GM12878 (cell line): ENCODE data around the gene PTPRN2. TPM values are rescaled to one million over a fixed set of nuclear protein-coding genes. Genes with fewer than 3 reads are reported as not detected.

Source experiments
- ATAC-seq: fragments of 200-7000 bp; cut with Tn5 transposase; 3 replicates; pipeline ENCODE4 v1.9.1; 2020; ENCODE audit warnings: mild to moderate bottlenecking, moderate library complexity
- BruUV-seq: library from RNA; stranded (reverse); fragments of 400-500 nt; replicated peaks from 2 replicates; lab custom pipeline; 2021; lab: Mats Ljungman, UMichigan
- CTCF ChIA-PET: fragments of 300-600 bp; sonication (Branson Sonifier 250); formaldehyde crosslinking; extraction: SDS; loops from one replicate; lab custom pipeline; 2021; ENCODE audit warnings: inconsistent platforms; lab: Yijun Ruan, JAX
- POLR2A ChIA-PET: fragments of 350-600 bp; formaldehyde crosslinking; extraction: SDS; loops from one replicate; lab custom pipeline; 2021; ENCODE audit warnings: inconsistent platforms; lab: Charles Lee
- RAD21 ChIA-PET: fragments of 300-600 bp; sonication (Branson Sonifier 250); formaldehyde crosslinking; loops from one replicate; lab custom pipeline; 2023; ENCODE audit warnings: antibody characterized with exemption; ENCODE audit not compliant: unreplicated experiment; lab: Charles Lee
- SMC1A ChIA-PET: fragments of 300-600 bp; sonication (Branson Sonifier 250); formaldehyde crosslinking; loops from one replicate; lab custom pipeline; 2023; ENCODE audit not compliant: unreplicated experiment, uncharacterized antibody; lab: Charles Lee
- DNase-seq: peaks from one replicate; pipeline ENCODE4 v3.0.0-alpha.2; 2011; ENCODE audit warnings: low read depth, low spot score
- FAIRE-seq: peaks from 3 replicates; lab custom pipeline; 2011; peaks lifted over from hg19 to GRCh38; lab: Jason Lieb, UNC
- H2AFZ ChIP-seq: 2 replicates; pipeline ENCODE4 v1.6.0; 2011; ENCODE audit warnings: low read depth, low read length, control low read depth; ENCODE audit not compliant: control insufficient read depth
- H3K27ac ChIP-seq: 2 replicates; pipeline ENCODE4 v1.5.1; 2011; ENCODE audit warnings: control low read depth; ENCODE audit not compliant: control insufficient read depth, insufficient read depth
- H3K27me3 ChIP-seq, 2 experiments: replicated peaks in 1 of 2; 2 replicates each; pipeline versions ENCODE4 v1.6.0 to v1.6.1; 2011; ENCODE audit warnings: low read length in 1 of 2; ENCODE audit not compliant: control insufficient read depth in 2 of 2, insufficient read depth in 2 of 2
- H3K36me3 ChIP-seq, 2 experiments: 2 replicates each; pipeline ENCODE4 v1.5.1; 2011; ENCODE audit warnings: low read length in 1 of 2; ENCODE audit not compliant: control insufficient read depth in 2 of 2, insufficient read depth in 2 of 2
- H3K4me1 ChIP-seq: 2 replicates; pipeline ENCODE4 v1.6.1; 2011; ENCODE audit warnings: mild to moderate bottlenecking, low read length, moderate library complexity, mixed read lengths; ENCODE audit not compliant: control insufficient read depth, insufficient read depth
- H3K4me2 ChIP-seq: 2 replicates; pipeline ENCODE4 v1.6.0; 2011; ENCODE audit warnings: control low read depth; ENCODE audit not compliant: control insufficient read depth, insufficient read depth
- H3K4me3 ChIP-seq: fragments of 200-600 bp; sonication (generic); 2 replicates; pipeline ENCODE4 v1.5.1; 2016
- H3K79me2 ChIP-seq: 2 replicates; pipeline ENCODE4 v1.6.0; 2011; ENCODE audit warnings: low read length; ENCODE audit not compliant: control insufficient read depth, insufficient read depth
- H3K9ac ChIP-seq: 2 replicates; pipeline ENCODE4 v1.8.0; 2011; ENCODE audit warnings: low read length, control low read depth, mixed read lengths; ENCODE audit not compliant: control insufficient read depth, insufficient read depth
- H3K9me3 ChIP-seq: replicated peaks from 3 replicates; pipeline ENCODE4 v1.5.1; 2011; ENCODE audit warnings: mild to moderate bottlenecking, low read length; ENCODE audit not compliant: control insufficient read depth, insufficient read depth
- H4K20me1 ChIP-seq: 2 replicates; pipeline ENCODE4 v1.6.0; 2011; ENCODE audit not compliant: control insufficient read depth, insufficient read depth
- BHLHE40 ChIP-seq, 2 experiments: fragments of 450-650 bp in 1 of 2; IDR thresholded peaks; 2 replicates each; pipeline ENCODE4 v1.6.1; 2011 to 2017; ENCODE audit warnings: low read depth in 2 of 2, borderline replicate concordance in 1 of 2, improper control_type of control experiment in 1 of 2, low read length in 1 of 2, mild to moderate bottlenecking in 1 of 2
- CBX3 ChIP-seq: fragments of 200-600 bp; sonication (generic); IDR thresholded peaks from 2 replicates; pipeline ENCODE4 v1.6.1; 2016; ENCODE audit warnings: low read depth, borderline replicate concordance
- HDAC6 ChIP-seq: fragments of 200-600 bp; sonication (generic); IDR thresholded peaks from one replicate; pipeline ENCODE4 v1.8.0; 2017; ENCODE audit warnings: antibody characterized with exemption; ENCODE audit not compliant: unreplicated experiment
- IKZF1 ChIP-seq: fragments of 450-650 bp; conservative IDR thresholded peaks from 2 replicates; pipeline ENCODE4 v1.6.1; 2017; ENCODE audit warnings: antibody characterized with exemption, mild to moderate bottlenecking
- MTA3 ChIP-seq: IDR thresholded peaks from 2 replicates; pipeline ENCODE4 v1.6.1; 2012; ENCODE audit warnings: low read length, inconsistent platforms, borderline replicate concordance
- MYB ChIP-seq: fragments of 150-350 bp; IDR thresholded peaks from 2 replicates; pipeline ENCODE4 v1.6.1; 2014; ENCODE audit warnings: mild to moderate bottlenecking, low read depth, low read length, borderline replicate concordance
- SMAD5 ChIP-seq: IDR thresholded peaks from 2 replicates; pipeline ENCODE4 v1.6.1; 2016; ENCODE audit warnings: antibody characterized with exemption, low read depth
- SMC3 ChIP-seq: IDR thresholded peaks from 2 replicates; pipeline ENCODE4 v1.6.1; 2011; ENCODE audit warnings: low read length, improper control_type of control experiment, borderline replicate concordance
- STAT1 ChIP-seq: fragments of 450-650 bp; conservative IDR thresholded peaks from 2 replicates; pipeline ENCODE4 v1.6.1; 2014; ENCODE audit warnings: antibody characterized with exemption, mild to moderate bottlenecking
- SUPT20H ChIP-seq: IDR thresholded peaks from 2 replicates; pipeline ENCODE4 v1.6.1; 2011; ENCODE audit warnings: low read depth, mild to moderate bottlenecking, low read length, moderate library complexity, borderline replicate concordance; ENCODE audit not compliant: control insufficient read depth
- YY1 ChIP-seq: IDR thresholded peaks from 2 replicates; pipeline ENCODE4 v1.6.1; 2011; ENCODE audit warnings: low read depth, mild to moderate bottlenecking, low read length
- ZNF207 ChIP-seq: fragments of 450-650 bp; IDR thresholded peaks from 2 replicates; pipeline ENCODE4 v1.6.1; 2014; ENCODE audit warnings: antibody characterized with exemption, mild to moderate bottlenecking, borderline replicate concordance
- WGBS: methylation state at CpG from one replicate; pipeline ENCODE4 v1.1.6; 2016; ENCODE audit warnings: low lambda C conversion rate; ENCODE audit not compliant: insufficient replicate concordance, insufficient coverage; ENCODE audit errors: missing lambda C conversion rate; 5-methylcytosine and 5-hydroxymethylcytosine counted together
- in situ Hi-C: fragments of 300-500 bp; cut with MboI; formaldehyde crosslinking; loops from 9 replicates; pipeline ENCODE4 v1.14.3; 2018; ENCODE audit warnings: mixed read lengths
- intact Hi-C: fragments of 100-400 bp; cut with micrococcal nuclease; formaldehyde crosslinking; loops from one replicate; pipeline ENCODE4 v1.14.2; 2022; ENCODE audit not compliant: unreplicated experiment
- polyA plus RNA-seq, 11 experiments: library from polyadenylated mRNA; depleted of rRNA in 4 of 11; unstranded in 6 of 11; stranded (reverse) in 5 of 11; fragments of >200 nt; fragmentation: Nextera tagmentation in 4 of 11; fragmentation: Illumina TruSeq in 1 of 11; extraction: Ambion mirVana in 4 of 11; extraction: Trizol in 1 of 11; gene quantifications; 1 replicate in 1 of 11; 2 replicates in 10 of 11; pipeline versions ENCODE4 v1.2.1 to v1.2.3, GENCODE V29; 2011 to 2016; ENCODE audit warnings: inconsistent platforms in 2 of 11, missing spikeins in 2 of 11, low read depth in 1 of 11
- total RNA-seq, 4 experiments: library from RNA; depleted of rRNA in 3 of 4; stranded (reverse); fragments of >200 nt in 3 of 4; fragmentation: Illumina TruSeq in 1 of 4; extraction: Trizol in 1 of 4; gene quantifications; 2 replicates each; pipeline versions ENCODE4 v1.2.1 to v1.2.3, GENCODE V29; 2013 to 2021
- TF ChIP-seq, protein P1 (sequence below): fragments of 450-650 bp; IDR thresholded peaks from 2 replicates; pipeline ENCODE4 v1.6.1; 2018; ENCODE audit warnings: borderline replicate concordance, mild to moderate bottlenecking; ENCODE audit not compliant: partially characterized antibody
- TF ChIP-seq, protein P2 (sequence below): fragments of 450-650 bp; conservative IDR thresholded peaks from 2 replicates; pipeline ENCODE4 v1.6.1; 2017; ENCODE audit warnings: mild to moderate bottlenecking, moderate library complexity
- TF ChIP-seq, protein P3 (sequence below): IDR thresholded peaks from 2 replicates; pipeline ENCODE4 v1.6.1; 2011; ENCODE audit warnings: mild to moderate bottlenecking, low read depth, low read length, moderate library complexity; ENCODE audit not compliant: insufficient replicate concordance
- TF ChIP-seq, protein P4 (sequence below): IDR thresholded peaks from 2 replicates; pipeline ENCODE4 v1.6.1; 2011; ENCODE audit warnings: borderline replicate concordance, low read depth, mild to moderate bottlenecking, moderate library complexity, mixed read lengths, low read length; ENCODE audit not compliant: insufficient read depth; ENCODE audit errors: extremely low read length

The PTPRN2 gene
- total and polyA plus RNA-seq, 10 of the 15 experiments (the other 5 are each of a cell fraction or from before 2014, with no cell fraction given), result 5.4 TPM; not detected in 9

DNA sequence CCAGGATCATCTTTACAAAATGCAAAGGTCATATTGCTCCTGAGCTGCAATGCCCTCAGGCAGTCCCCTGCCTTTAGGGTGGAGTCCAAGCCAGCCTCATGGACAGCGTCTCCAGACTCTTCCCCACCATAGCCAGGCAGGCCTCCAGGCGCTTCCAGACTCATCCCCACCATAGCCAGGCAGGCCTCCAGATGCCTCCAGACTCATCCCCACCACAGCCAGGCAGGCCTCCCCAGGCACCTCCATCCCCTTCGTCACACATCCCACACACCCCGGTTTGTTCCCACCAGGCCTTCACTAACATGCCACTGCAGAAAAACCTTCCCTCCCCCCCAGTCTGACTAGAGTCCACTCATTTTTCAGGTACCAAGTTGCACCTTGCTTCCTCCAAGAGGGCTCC, 70.1 kb downstream of the PTPRN2 start (continued):
- no peak for TF ChIP-seq BHLHE40 (IDR thresholded peaks at IDR 0.05; ENCODE audit: borderline replicate concordance in 1 of 2, low read depth in 2 of 2, low read length in 1 of 2)
- TF ChIP-seq, protein P1, sequence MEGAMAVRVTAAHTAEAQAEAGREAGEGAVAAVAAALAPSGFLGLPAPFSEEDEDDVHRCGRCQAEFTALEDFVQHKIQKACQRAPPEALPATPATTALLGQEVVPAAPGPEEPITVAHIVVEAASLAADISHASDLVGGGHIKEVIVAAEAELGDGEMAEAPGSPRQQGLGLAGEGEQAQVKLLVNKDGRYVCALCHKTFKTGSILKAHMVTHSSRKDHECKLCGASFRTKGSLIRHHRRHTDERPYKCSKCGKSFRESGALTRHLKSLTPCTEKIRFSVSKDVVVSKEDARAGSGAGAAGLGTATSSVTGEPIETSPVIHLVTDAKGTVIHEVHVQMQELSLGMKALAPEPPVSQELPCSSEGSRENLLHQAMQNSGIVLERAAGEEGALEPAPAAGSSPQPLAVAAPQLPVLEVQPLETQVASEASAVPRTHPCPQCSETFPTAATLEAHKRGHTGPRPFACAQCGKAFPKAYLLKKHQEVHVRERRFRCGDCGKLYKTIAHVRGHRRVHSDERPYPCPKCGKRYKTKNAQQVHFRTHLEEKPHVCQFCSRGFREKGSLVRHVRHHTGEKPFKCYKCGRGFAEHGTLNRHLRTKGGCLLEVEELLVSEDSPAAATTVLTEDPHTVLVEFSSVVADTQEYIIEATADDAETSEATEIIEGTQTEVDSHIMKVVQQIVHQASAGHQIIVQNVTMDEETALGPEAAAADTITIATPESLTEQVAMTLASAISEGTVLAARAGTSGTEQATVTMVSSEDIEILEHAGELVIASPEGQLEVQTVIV, result no peak
- TF ChIP-seq, all 136 proteins: peak for 0

DNA sequence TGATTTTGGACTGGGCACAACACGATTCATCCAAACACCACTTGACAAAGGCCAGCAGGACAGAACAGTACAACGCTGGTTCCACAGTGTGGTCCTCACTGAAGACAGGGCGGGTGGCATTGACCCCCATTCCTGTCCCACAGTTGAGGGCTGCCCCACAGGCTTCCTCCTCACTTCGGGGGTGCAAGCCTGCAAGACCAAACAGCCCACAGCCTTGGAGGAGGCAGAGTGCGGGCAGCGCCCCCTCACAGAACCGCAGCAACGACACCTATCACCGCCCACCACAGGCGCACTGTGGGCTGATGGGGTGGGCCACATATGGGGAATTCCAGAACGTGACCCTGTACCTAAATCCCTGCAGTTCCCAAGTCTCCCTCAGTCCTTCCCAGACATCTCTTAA, 70.6 kb downstream of the PTPRN2 start:
- Histone ChIP-seq H3K27me3 (no peaks in the 10 kb centered on the region), H3K9ac (no peak overlapping the region), H3K27ac (no peak overlapping the region), H2AFZ (no peak overlapping the region), H4K20me1 (no peaks in the 10 kb centered on the region), H3K4me1 (no peaks in the 10 kb centered on the region), H3K79me2 (no peaks in the 10 kb centered on the region), H3K36me3 (no peaks in the 10 kb centered on the region), H3K4me2 (no peak overlapping the region), H3K4me3 (no peak overlapping the region), H3K9me3 (peaks cover 3% of the 10 kb centered on the region; the same call in 2 of the 3 replicates)
- FAIRE-seq (no peak), DNase-seq (no peak), ATAC-seq (no peak)
- no TSS peak for BruUV-seq
- in situ Hi-C loops, result no loop called here
- SMC1A ChIA-PET, result no interaction called here
- POLR2A ChIA-PET, result no interaction called here
- CTCF ChIA-PET, result no interaction called here
- RAD21 ChIA-PET, result no interaction called here
- WGBS, result 47% methylated on average over 11 of the region's 11 CpGs
- intact Hi-C loops, result no loop called here
- TF ChIP-seq, protein P2, sequence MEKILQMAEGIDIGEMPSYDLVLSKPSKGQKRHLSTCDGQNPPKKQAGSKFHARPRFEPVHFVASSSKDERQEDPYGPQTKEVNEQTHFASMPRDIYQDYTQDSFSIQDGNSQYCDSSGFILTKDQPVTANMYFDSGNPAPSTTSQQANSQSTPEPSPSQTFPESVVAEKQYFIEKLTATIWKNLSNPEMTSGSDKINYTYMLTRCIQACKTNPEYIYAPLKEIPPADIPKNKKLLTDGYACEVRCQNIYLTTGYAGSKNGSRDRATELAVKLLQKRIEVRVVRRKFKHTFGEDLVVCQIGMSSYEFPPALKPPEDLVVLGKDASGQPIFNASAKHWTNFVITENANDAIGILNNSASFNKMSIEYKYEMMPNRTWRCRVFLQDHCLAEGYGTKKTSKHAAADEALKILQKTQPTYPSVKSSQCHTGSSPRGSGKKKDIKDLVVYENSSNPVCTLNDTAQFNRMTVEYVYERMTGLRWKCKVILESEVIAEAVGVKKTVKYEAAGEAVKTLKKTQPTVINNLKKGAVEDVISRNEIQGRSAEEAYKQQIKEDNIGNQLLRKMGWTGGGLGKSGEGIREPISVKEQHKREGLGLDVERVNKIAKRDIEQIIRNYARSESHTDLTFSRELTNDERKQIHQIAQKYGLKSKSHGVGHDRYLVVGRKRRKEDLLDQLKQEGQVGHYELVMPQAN, result no peak
- TF ChIP-seq CBX3 (no peak), ZNF207 (no peak), IKZF1 (no peak), SMC3 (no peak), MTA3 (no peak), SUPT20H (no peak), MYB (no peak), SMAD5 (no peak), YY1 (no peak), HDAC6 (no peak), STAT1 (no peak)
- TF ChIP-seq, protein P3, sequence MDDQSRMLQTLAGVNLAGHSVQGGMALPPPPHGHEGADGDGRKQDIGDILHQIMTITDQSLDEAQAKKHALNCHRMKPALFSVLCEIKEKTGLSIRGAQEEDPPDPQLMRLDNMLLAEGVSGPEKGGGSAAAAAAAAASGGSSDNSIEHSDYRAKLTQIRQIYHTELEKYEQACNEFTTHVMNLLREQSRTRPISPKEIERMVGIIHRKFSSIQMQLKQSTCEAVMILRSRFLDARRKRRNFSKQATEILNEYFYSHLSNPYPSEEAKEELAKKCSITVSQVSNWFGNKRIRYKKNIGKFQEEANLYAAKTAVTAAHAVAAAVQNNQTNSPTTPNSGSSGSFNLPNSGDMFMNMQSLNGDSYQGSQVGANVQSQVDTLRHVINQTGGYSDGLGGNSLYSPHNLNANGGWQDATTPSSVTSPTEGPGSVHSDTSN, result no peak
- TF ChIP-seq, protein P4, sequence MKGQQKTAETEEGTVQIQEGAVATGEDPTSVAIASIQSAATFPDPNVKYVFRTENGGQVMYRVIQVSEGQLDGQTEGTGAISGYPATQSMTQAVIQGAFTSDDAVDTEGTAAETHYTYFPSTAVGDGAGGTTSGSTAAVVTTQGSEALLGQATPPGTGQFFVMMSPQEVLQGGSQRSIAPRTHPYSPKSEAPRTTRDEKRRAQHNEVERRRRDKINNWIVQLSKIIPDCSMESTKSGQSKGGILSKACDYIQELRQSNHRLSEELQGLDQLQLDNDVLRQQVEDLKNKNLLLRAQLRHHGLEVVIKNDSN, result no peak
